Keratinocyte (primary cell): ENCODE measurements around the gene SUN3. TPM values are rescaled to one million over a fixed set of nuclear protein-coding genes. Genes with fewer than 3 reads are reported as not detected.
"Not testable (repeated sequence)": the region's sequence is repeated elsewhere in the genome, so short reads cannot be mapped to it uniquely, and the experiment has no call there.

ENCODE experiments used
- DNase-seq: peaks from one replicate; pipeline ENCODE4 v3.0.0-alpha.2; 2011; ENCODE audit warnings: low read depth, missing footprints, low spot score
- FAIRE-seq: peaks from 2 replicates; lab custom pipeline; 2011; peaks lifted over from hg19 to GRCh38; lab: Jason Lieb, UNC
- H2AFZ ChIP-seq: 2 replicates; pipeline ENCODE4 v1.6.0; 2012; ENCODE audit warnings: low read length, control low read depth, inconsistent platforms; ENCODE audit not compliant: control insufficient read depth
- H3K27ac ChIP-seq: 2 replicates; pipeline ENCODE4 v1.5.1; 2011; ENCODE audit warnings: low read length; ENCODE audit not compliant: control insufficient read depth, insufficient read depth
- H3K27me3 ChIP-seq: 3 replicates; pipeline ENCODE4 v1.6.0; 2011; ENCODE audit warnings: low read length; ENCODE audit not compliant: control insufficient read depth, insufficient read depth; ENCODE audit errors: extremely low read depth
- H3K36me3 ChIP-seq, 2 experiments: 2 replicates in 1 of 2; 3 replicates in 1 of 2; pipeline ENCODE4 v1.5.1; 2011; ENCODE audit warnings: low read length in 2 of 2, mild to moderate bottlenecking in 1 of 2; ENCODE audit not compliant: control insufficient read depth in 2 of 2, insufficient read depth in 2 of 2; ENCODE audit errors: extremely low read depth in 1 of 2
- H3K4me1 ChIP-seq: 3 replicates; pipeline ENCODE4 v1.5.1; 2011; ENCODE audit warnings: low read length; ENCODE audit not compliant: control insufficient read depth, insufficient read depth; ENCODE audit errors: extremely low read depth
- H3K4me2 ChIP-seq: 3 replicates; pipeline ENCODE4 v1.6.0; 2011; ENCODE audit warnings: low read depth, low read length; ENCODE audit not compliant: control insufficient read depth, insufficient read depth; ENCODE audit errors: extremely low read depth
- H3K4me3 ChIP-seq, 3 experiments: fragments of 200-600 bp in 1 of 3; sonication (generic) in 1 of 3; 2 replicates in 2 of 3; 3 replicates in 1 of 3; pipeline ENCODE4 v1.5.1; 2011 to 2016; ENCODE audit warnings: low read length in 3 of 3, mild to moderate bottlenecking in 3 of 3, control low read depth in 2 of 3, inconsistent platforms in 1 of 3, low read depth in 1 of 3, mixed read lengths in 1 of 3, mixed run types in 1 of 3, moderate library complexity in 1 of 3; ENCODE audit not compliant: control insufficient read depth in 2 of 3, insufficient read depth in 2 of 3; ENCODE audit errors: extremely low read depth in 1 of 3
- H3K79me2 ChIP-seq: 2 replicates; pipeline ENCODE4 v1.6.0; 2012; ENCODE audit warnings: low read length; ENCODE audit not compliant: control insufficient read depth, insufficient read depth
- H3K9ac ChIP-seq: 3 replicates; pipeline ENCODE4 v1.6.0; 2011; ENCODE audit warnings: low read length; ENCODE audit not compliant: control insufficient read depth, insufficient read depth; ENCODE audit errors: extremely low read depth
- H3K9me1 ChIP-seq: 3 replicates; pipeline ENCODE4 v1.6.0; 2011; ENCODE audit warnings: low read length; ENCODE audit not compliant: control insufficient read depth, insufficient read depth; ENCODE audit errors: extremely low read depth
- H3K9me3 ChIP-seq: 2 replicates; pipeline ENCODE4 v1.5.1; 2012; ENCODE audit warnings: low read depth, low read length; ENCODE audit not compliant: control insufficient read depth
- H4K20me1 ChIP-seq: 3 replicates; pipeline ENCODE4 v1.6.0; 2011; ENCODE audit warnings: low read length; ENCODE audit not compliant: control insufficient read depth, insufficient read depth; ENCODE audit errors: extremely low read depth
- CTCF ChIP-seq, 3 experiments: IDR thresholded peaks in 1 of 3; conservative IDR thresholded peaks in 1 of 3; optimal IDR thresholded peaks in 1 of 3; 2 replicates in 2 of 3; 3 replicates in 1 of 3; pipeline versions ENCODE3 to v1.5.1; 2011; ENCODE audit warnings: low read length in 3 of 3, mild to moderate bottlenecking in 3 of 3, moderate library complexity in 2 of 3, control low read depth in 1 of 3, inconsistent platforms in 1 of 3; ENCODE audit not compliant: insufficient read depth in 2 of 3; ENCODE audit errors: extremely low read depth in 1 of 3
- EZH2 ChIP-seq: IDR thresholded peaks from one replicate; pipeline ENCODE4 v1.6.1; 2012; ENCODE audit warnings: inconsistent platforms, mild to moderate bottlenecking, low read length, moderate library complexity
- dilution Hi-C: fragments of 300-500 bp; cut with MboI; formaldehyde crosslinking; loops from one replicate; pipeline ENCODE4 v1.7.0; 2020; ENCODE audit warnings: low sequenced_read_pairs; ENCODE audit not compliant: extremely low pct_ligation_motif_present
- polyA plus RNA-seq, 5 experiments: library from polyadenylated mRNA; depleted of rRNA in 3 of 5; stranded (reverse) in 3 of 5; stranded (forward) in 1 of 5; unstranded in 1 of 5; fragments of >200 nt; gene quantifications; 1 replicate in 1 of 5; 2 replicates in 3 of 5; 3 replicates in 1 of 5; pipeline versions ENCODE4 v1.2.1 to v1.2.3, GENCODE V29; 2011 to 2012; ENCODE audit warnings: missing spikeins in 2 of 5, low read depth in 1 of 5, low replicate concordance in 1 of 5

Gene SUN3
- polyA plus RNA-seq, 1 donor (not counting 4 experiments of a cell fraction or from before 2014, with no cell fraction given), result not detected

DNA sequence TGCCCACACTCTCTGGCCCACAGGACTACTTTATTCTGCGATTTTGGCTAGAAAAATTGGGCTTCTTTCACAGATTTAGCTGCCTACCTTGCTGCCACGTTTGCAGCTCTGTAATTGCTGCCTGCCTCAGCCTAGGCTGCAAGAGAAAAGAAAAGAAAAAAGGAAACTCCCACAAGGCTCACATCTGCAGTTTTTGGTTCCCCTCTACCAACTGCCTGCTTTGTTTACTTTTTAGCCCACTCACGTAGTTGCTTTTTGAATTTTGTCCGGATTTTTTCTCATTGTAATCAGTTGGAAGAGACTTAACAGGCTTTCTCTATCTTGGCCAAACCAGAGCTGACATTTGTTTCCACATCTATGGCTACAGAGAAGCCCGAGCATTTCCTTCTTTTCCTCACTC is 24.3 kb downstream of the SUN3 start:
- DNase-seq (no peak), FAIRE-seq (no peak)
- TF ChIP-seq EZH2 (no peak), CTCF (optimal IDR thresholded peaks at IDR 0.05 in 1 of 3, IDR thresholded peaks at IDR 0.05 in 1 of 3, conservative IDR thresholded peaks at IDR 0.05 in 1 of 3; ENCODE audit: extremely low read depth in 1 of 3, insufficient read depth in 2 of 3, low read length in 3 of 3) (no peak)
- Histone ChIP-seq H3K9ac (no peak overlapping the region), H3K4me2 (no peak overlapping the region), H4K20me1 (no peaks in the 10 kb centered on the region), H3K27me3 (no peaks in the 10 kb centered on the region), H3K9me3 (no peaks in the 10 kb centered on the region), H2AFZ (no peak overlapping the region), H3K36me3 (no peaks in the 10 kb centered on the region), H3K27ac (no peak overlapping the region), H3K9me1 (no peaks in the 10 kb centered on the region), H3K4me1 (peaks cover 4% of the 10 kb centered on the region), H3K4me3 (no peak overlapping the region), H3K79me2 (no peaks in the 10 kb centered on the region)
- dilution Hi-C loops, result no loop called here

GRCh38 chr7:48004032-48004431 is 24.9 kb downstream of the SUN3 start:
- Histone ChIP-seq H3K9ac (no peak overlapping the region), H3K36me3 (no peaks in the 10 kb centered on the region), H2AFZ (no peak overlapping the region), H4K20me1 (no peaks in the 10 kb centered on the region), H3K27ac (no peak overlapping the region), H3K27me3 (no peaks in the 10 kb centered on the region), H3K4me1 (peaks cover 4% of the 10 kb centered on the region), H3K4me3 (no peak overlapping the region), H3K4me2 (no peak overlapping the region), H3K9me3 (no peaks in the 10 kb centered on the region), H3K79me2 (no peaks in the 10 kb centered on the region), H3K9me1 (no peaks in the 10 kb centered on the region)
- no peak for TF ChIP-seq EZH2
- no peak for TF ChIP-seq CTCF (optimal IDR thresholded peaks at IDR 0.05 in 1 of 3, IDR thresholded peaks at IDR 0.05 in 1 of 3, conservative IDR thresholded peaks at IDR 0.05 in 1 of 3; ENCODE audit: extremely low read depth in 1 of 3, insufficient read depth in 2 of 3, low read length in 3 of 3)
- FAIRE-seq (no peak), DNase-seq (no peak)
- dilution Hi-C loops, result no loop called here

GRCh38 chr7:48000164-48000563 is 28.7 kb downstream of the SUN3 start:
- H3K4me2 ChIP-seq, H3K9me1 ChIP-seq, DNase-seq, H3K79me2 ChIP-seq, H3K36me3 ChIP-seq, H3K27ac ChIP-seq, H3K4me3 ChIP-seq, H3K9ac ChIP-seq, H3K9me3 ChIP-seq, H3K4me1 ChIP-seq, dilution Hi-C loops, H2AFZ ChIP-seq, FAIRE-seq, H3K27me3 ChIP-seq, H4K20me1 ChIP-seq: not testable (repeated sequence)
